Suprapubic skin (tissue), 4 donors: ENCODE results near the gene HCFC1. TPM values are rescaled to one million over a fixed set of nuclear protein-coding genes. Genes with fewer than 3 reads are reported as not detected.
A peak's percentile ranks its signal among the peaks of the same experiment; 100 is the strongest.

Source experiments
- DNase-seq, 2 donors: peaks; one replicate each; pipeline ENCODE4 v3.0.0-alpha.2; 2019; ENCODE audit warnings: low spot score in 2 of 2
- H3K27ac ChIP-seq: fragments of 200-600 bp; sonication (generic); one replicate; pipeline ENCODE4 v1.5.1; 2019
- H3K27me3 ChIP-seq: fragments of 200-600 bp; sonication (generic); one replicate; pipeline ENCODE4 v1.5.1; 2019
- H3K36me3 ChIP-seq: fragments of 200-600 bp; sonication (generic); one replicate; pipeline ENCODE4 v1.5.1; 2019
- H3K4me1 ChIP-seq: fragments of 200-600 bp; sonication (generic); one replicate; pipeline ENCODE4 v1.5.1; 2019
- H3K4me3 ChIP-seq: fragments of 200-600 bp; sonication (generic); one replicate; pipeline ENCODE4 v1.5.1; 2019; ENCODE audit warnings: mild to moderate bottlenecking
- H3K9me3 ChIP-seq: fragments of 200-600 bp; sonication (generic); one replicate; pipeline ENCODE4 v1.5.1; 2019
- EP300 ChIP-seq: sonication (generic); formaldehyde crosslinking; IDR thresholded peaks from one replicate; pipeline ENCODE4 v1.6.1; 2017; ENCODE audit warnings: antibody characterized with exemption
- POLR2A ChIP-seq, 2 donors: fragments of 450-650 bp; IDR thresholded peaks; one replicate each; pipeline ENCODE4 v1.6.1; 2017; ENCODE audit warnings: antibody characterized with exemption in 2 of 2, mild to moderate bottlenecking in 2 of 2, moderate library complexity in 2 of 2
- POLR2AphosphoS5 ChIP-seq, 3 donors: sonication (generic); formaldehyde crosslinking; IDR thresholded peaks; one replicate each; pipeline ENCODE4 v1.6.1; 2017; ENCODE audit warnings: antibody characterized with exemption in 3 of 3
- WGBS: methylation state at CpG from one replicate; pipeline ENCODE4 v1.1.5; 2018; 5-methylcytosine and 5-hydroxymethylcytosine counted together
- total RNA-seq, 4 donors: library from RNA; depleted of rRNA; stranded (reverse); fragments of >200 nt; gene quantifications; one replicate each; pipeline ENCODE4 v1.1.0, GENCODE V29; 2016
- TF ChIP-seq, protein P1 (sequence below), 2 donors: fragments of 200-600 bp in 1 of 2; fragments of 450-650 bp in 1 of 2; sonication (generic) in 1 of 2; IDR thresholded peaks; one replicate each; pipeline ENCODE4 v1.5.1; 2016 to 2019; ENCODE audit warnings: antibody characterized with exemption in 2 of 2, mild to moderate bottlenecking in 1 of 2, moderate library complexity in 1 of 2

HCFC1 gene
- total RNA-seq, 4 donors from 2014 or later: 51.9 to 72.2 (median 55.3) TPM

- DNase-seq: peak in 1 of 2 donors; percentile 65
- peak overlapping the region; percentile 98 for H3K27ac ChIP-seq
- 37% methylated on average over 14 of the region's 25 CpGs for WGBS
- no peaks in the 10 kb centered on the region for H3K9me3 ChIP-seq
- peaks cover 53% of the 10 kb centered on the region for H3K4me1 ChIP-seq
- H3K36me3 ChIP-seq: peaks cover under 1% of the 10 kb centered on the region
- TF ChIP-seq, protein P1, sequence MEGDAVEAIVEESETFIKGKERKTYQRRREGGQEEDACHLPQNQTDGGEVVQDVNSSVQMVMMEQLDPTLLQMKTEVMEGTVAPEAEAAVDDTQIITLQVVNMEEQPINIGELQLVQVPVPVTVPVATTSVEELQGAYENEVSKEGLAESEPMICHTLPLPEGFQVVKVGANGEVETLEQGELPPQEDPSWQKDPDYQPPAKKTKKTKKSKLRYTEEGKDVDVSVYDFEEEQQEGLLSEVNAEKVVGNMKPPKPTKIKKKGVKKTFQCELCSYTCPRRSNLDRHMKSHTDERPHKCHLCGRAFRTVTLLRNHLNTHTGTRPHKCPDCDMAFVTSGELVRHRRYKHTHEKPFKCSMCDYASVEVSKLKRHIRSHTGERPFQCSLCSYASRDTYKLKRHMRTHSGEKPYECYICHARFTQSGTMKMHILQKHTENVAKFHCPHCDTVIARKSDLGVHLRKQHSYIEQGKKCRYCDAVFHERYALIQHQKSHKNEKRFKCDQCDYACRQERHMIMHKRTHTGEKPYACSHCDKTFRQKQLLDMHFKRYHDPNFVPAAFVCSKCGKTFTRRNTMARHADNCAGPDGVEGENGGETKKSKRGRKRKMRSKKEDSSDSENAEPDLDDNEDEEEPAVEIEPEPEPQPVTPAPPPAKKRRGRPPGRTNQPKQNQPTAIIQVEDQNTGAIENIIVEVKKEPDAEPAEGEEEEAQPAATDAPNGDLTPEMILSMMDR (IDR thresholded peaks at IDR 0.05): no peak
- TF ChIP-seq POLR2AphosphoS5 (IDR thresholded peaks at IDR 0.05) (no peak), POLR2A (IDR thresholded peaks at IDR 0.05) (no peak), EP300 (no peak)
- H3K4me3 ChIP-seq: peak overlapping the region; percentile 60
- H3K27me3 ChIP-seq: no peaks in the 10 kb centered on the region
Measured at GRCh38 chrX:153969125-153969903, 2.3 kb downstream of the HCFC1 start.

- Histone ChIP-seq H3K27ac (no peak overlapping the region), H3K4me1 (peaks cover 47% of the 10 kb centered on the region), H3K9me3 (no peaks in the 10 kb centered on the region), H3K27me3 (no peaks in the 10 kb centered on the region), H3K4me3 (peak overlapping the region; percentile 60), H3K36me3 (peaks cover 5% of the 10 kb centered on the region)
- no peak for TF ChIP-seq POLR2A (IDR thresholded peaks at IDR 0.05)
- no peak for TF ChIP-seq EP300
- no peak for TF ChIP-seq POLR2AphosphoS5 (IDR thresholded peaks at IDR 0.05)
- TF ChIP-seq, protein P1 (IDR thresholded peaks at IDR 0.05): no peak
- DNase-seq: peak in 1 of 2 donors; percentile 54
- WGBS: 51% methylated on average over 12 of the region's 12 CpGs
Measured at GRCh38 chrX:153968754-153969124, 2.9 kb downstream of the HCFC1 start.

- H3K4me3 ChIP-seq: peak overlapping the region; percentile 60
- H3K36me3 ChIP-seq: peaks cover 5% of the 10 kb centered on the region
- DNase-seq: peak in 1 of 2 donors; percentile 59
- WGBS: 76% methylated on average over 9 of the region's 9 CpGs
- no peaks in the 10 kb centered on the region for H3K27me3 ChIP-seq
- no peak overlapping the region for H3K27ac ChIP-seq
- H3K4me1 ChIP-seq: peaks cover 42% of the 10 kb centered on the region
- no peaks in the 10 kb centered on the region for H3K9me3 ChIP-seq
- TF ChIP-seq POLR2AphosphoS5 (IDR thresholded peaks at IDR 0.05) (no peak), EP300 (no peak), POLR2A (IDR thresholded peaks at IDR 0.05) (no peak)
- TF ChIP-seq, protein P1 (IDR thresholded peaks at IDR 0.05): no peak
Measured at GRCh38 chrX:153968255-153968654, 3.4 kb downstream of the HCFC1 start.

DNA sequence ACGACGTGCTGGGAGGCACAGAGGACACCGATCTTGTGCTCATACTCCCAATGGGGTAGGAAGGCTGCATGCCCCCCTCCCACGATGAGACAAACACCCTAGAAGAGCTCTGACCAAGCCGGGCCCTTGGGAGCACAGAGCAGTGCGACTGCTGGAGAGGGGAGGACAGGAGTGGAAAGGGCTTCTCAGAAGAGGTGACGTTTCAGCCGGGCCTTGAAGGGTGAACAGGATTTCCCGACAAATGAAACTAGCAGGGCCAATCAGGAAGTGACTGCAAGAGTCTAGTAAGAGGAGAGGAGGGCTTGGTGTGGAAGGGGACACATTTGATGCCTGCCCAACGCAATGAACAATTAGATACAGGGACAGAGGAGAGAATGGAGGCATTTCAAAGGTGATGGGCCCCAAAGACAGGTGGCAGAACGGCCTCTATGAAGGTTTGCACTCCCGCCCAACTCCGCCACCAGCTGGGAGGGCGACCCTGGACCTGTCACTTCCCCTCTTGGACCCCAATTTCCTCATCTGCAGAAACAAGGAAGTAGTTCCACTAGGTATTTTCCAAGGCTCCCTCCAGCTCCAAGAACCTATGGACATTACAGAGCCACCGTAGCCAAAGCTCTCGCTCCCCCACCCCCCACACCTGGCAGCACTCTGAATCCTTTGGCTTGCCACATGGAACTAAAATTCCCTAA is 3.9 kb downstream of the HCFC1 start:
- no peak overlapping the region for H3K27ac ChIP-seq
- H3K36me3 ChIP-seq: peaks cover 9% of the 10 kb centered on the region
- no peaks in the 10 kb centered on the region for H3K27me3 ChIP-seq
- 79% methylated on average over 16 of the region's 16 CpGs for WGBS
- TF ChIP-seq POLR2AphosphoS5 (IDR thresholded peaks at IDR 0.05) (no peak), POLR2A (IDR thresholded peaks at IDR 0.05) (no peak), EP300 (no peak)
- TF ChIP-seq, protein P1 (IDR thresholded peaks at IDR 0.05): no peak
- peak in 1 of 2 donors; percentile 57 for DNase-seq
- H3K9me3 ChIP-seq: no peaks in the 10 kb centered on the region
- H3K4me1 ChIP-seq: peaks cover 42% of the 10 kb centered on the region
- H3K4me3 ChIP-seq: peak overlapping the region; percentile 60
